Spleen (tissue), 13 donors: ENCODE data around the gene FAM9B. TPM values are rescaled to one million over a fixed set of nuclear protein-coding genes. Genes with fewer than 3 reads are reported as not detected.

ENCODE experiments used
- DNase-seq: peaks from one replicate; pipeline ENCODE4 v3.0.0-alpha.2; 2020
- H3K27ac ChIP-seq, 8 donors: fragments of 200-600 bp; sonication (generic) in 7 of 8; 1 replicate in 4 of 8; 2 replicates in 4 of 8; pipeline versions ENCODE4 v1.5.0 to v1.8.0; 2016 to 2021; ENCODE audit warnings: inconsistent platforms in 4 of 8, mild to moderate bottlenecking in 4 of 8, moderate library complexity in 1 of 8
- H3K27me3 ChIP-seq, 7 donors: fragments of 200-600 bp; sonication (generic) in 6 of 7; replicated peaks in 1 of 7; 1 replicate in 4 of 7; 2 replicates in 3 of 7; pipeline versions ENCODE4 v1.5.0 to v1.8.0; 2016 to 2021; ENCODE audit warnings: inconsistent platforms in 3 of 7, mild to moderate bottlenecking in 1 of 7
- H3K36me3 ChIP-seq, 6 donors: fragments of 200-600 bp; sonication (generic) in 5 of 6; 1 replicate in 4 of 6; 2 replicates in 2 of 6; pipeline versions ENCODE4 v1.5.0 to v1.8.0; 2016 to 2021; ENCODE audit warnings: inconsistent platforms in 2 of 6
- H3K4me1 ChIP-seq, 6 donors: fragments of 200-600 bp; sonication (generic) in 5 of 6; 1 replicate in 3 of 6; 2 replicates in 3 of 6; pipeline versions ENCODE4 v1.5.0 to v1.8.0; 2016 to 2021; ENCODE audit warnings: inconsistent platforms in 3 of 6
- H3K4me3 ChIP-seq, 8 donors: fragments of 200-600 bp; sonication (generic) in 7 of 8; 1 replicate in 4 of 8; 2 replicates in 4 of 8; pipeline versions ENCODE4 v1.5.0 to v1.8.0; 2016 to 2021; ENCODE audit warnings: inconsistent platforms in 4 of 8, mild to moderate bottlenecking in 4 of 8, moderate library complexity in 2 of 8
- H3K9me3 ChIP-seq, 8 donors: fragments of 200-600 bp; sonication (generic) in 7 of 8; 1 replicate in 4 of 8; 2 replicates in 4 of 8; pipeline versions ENCODE4 v1.5.0 to v1.8.0; 2016 to 2021; ENCODE audit warnings: inconsistent platforms in 4 of 8
- POLR2A ChIP-seq, 3 donors: fragments of 450-650 bp; IDR thresholded peaks; one replicate each; pipeline ENCODE4 v1.5.1; 2017; ENCODE audit warnings: antibody characterized with exemption in 3 of 3, mild to moderate bottlenecking in 1 of 3
- POLR2AphosphoS5 ChIP-seq, 3 donors: sonication (generic); formaldehyde crosslinking; IDR thresholded peaks; one replicate each; pipeline ENCODE4 v1.5.1; 2017; ENCODE audit warnings: antibody characterized with exemption in 3 of 3
- WGBS, 5 donors: extraction: QIAGEN DNeasy Blood & Tissue Kit in 3 of 5; methylation state at CpG; one replicate each; pipeline versions ENCODE4 v1.1.5 to v1.1.7; 2013 to 2018; 5-methylcytosine and 5-hydroxymethylcytosine counted together
- intact Hi-C: fragments of 100-400 bp; cut with DNase I; formaldehyde crosslinking; loops from one replicate; pipeline ENCODE4 v1.15.0; 2023; ENCODE audit warnings: low total_unique reads
- long read RNA-seq, 2 donors: transcript quantifications; one replicate each; lab custom pipeline, GENCODE V29; 2026
- polyA plus RNA-seq, 3 donors: library from polyadenylated mRNA; stranded (reverse); fragments of 200-250 nt; gene quantifications; one replicate each; pipeline ENCODE4 v1.2.1, GENCODE V29; 2013
- total RNA-seq, 7 donors: library from RNA; depleted of rRNA in 3 of 7; stranded (reverse); fragments of >200 nt in 3 of 7; fragmentation: NEBNext Ultra II Directional in 4 of 7; extraction: Animal tissue kit (Norgen Biotek cat#: 25700) in 4 of 7; gene quantifications; one replicate each; pipeline versions ENCODE4 v1.1.0 to v1.2.1, GENCODE V29; 2016 to 2021
- TF ChIP-seq, protein P1 (sequence below), 11 experiments: fragments of 200-600 bp in 7 of 11; fragments of 450-650 bp in 4 of 11; sonication (generic) in 4 of 11; IDR thresholded peaks in 8 of 11; conservative IDR thresholded peaks in 3 of 11; 1 replicate in 7 of 11; 2 replicates in 4 of 11; pipeline versions ENCODE4 v1.4.0 to v1.8.0; 2016 to 2021; ENCODE audit warnings: antibody characterized with exemption in 11 of 11, inconsistent platforms in 4 of 11, mild to moderate bottlenecking in 1 of 11
- donor health status: healthy with polysubstance abuse.
- donor health status: DM: no; HTN: no; CAD: no; lungs with moderate emphysema.
- donor health status: DM: no; HTN: no; CAD: no.
- donor health status: Bipolar disorder and iron deficiency.
- donor health status: healthy.
- donor health status: DM: no; HTN: no; CAD: no.
- donor health status: DM: yes; HTN: yes; CAD: no.

Gene FAM9B
- under 1 TPM in 1 of 7 donors, not detected in 6; 0.28 TPM for total RNA-seq
- polyA plus RNA-seq: under 1 TPM in 1 of 3 donors, not detected in 2; 0.04 TPM
- long read RNA-seq, donor 1: 0 reads
- long read RNA-seq, donor 2: 0 reads

DNA sequence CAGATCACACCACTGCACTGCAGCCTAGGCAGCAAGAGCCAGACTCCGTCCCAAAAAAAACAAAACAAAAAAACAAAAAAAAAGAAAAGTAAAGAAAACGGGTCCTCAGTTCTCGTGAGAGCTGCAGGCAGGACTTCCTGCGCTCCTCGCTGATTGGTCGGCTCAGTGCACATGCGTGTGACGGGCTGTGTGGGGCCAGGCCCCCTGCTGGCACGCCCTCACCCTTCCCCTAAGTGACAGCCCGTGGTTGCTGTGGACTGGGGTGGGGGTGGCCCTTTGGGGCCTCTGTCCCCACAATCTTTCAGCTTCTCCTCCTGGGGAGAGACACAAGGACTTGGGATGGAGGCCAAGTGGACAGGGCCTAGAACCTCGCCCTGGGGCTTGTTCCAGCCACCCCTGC lies at the start of gene FAM9B:
FAM9B (minus strand) TSS at position 139 of the 400 bp plus-strand sequence. CDS start 1,141 bp downstream, outside the sequence.
- WGBS, 5 donors: 78 to 95% (median 86%) methylated on average over 9 to 11 of the region's 11 CpGs
- Histone ChIP-seq H3K27me3 (no peaks in the 10 kb centered on the region), H3K36me3 (no peaks in the 10 kb centered on the region), H3K9me3 (no peaks in the 10 kb centered on the region), H3K4me3 (no peak within 1 kb of the TSS), H3K4me1 (no peaks in the 10 kb centered on the region), H3K27ac (no peak within 1 kb of the TSS)
- peak; percentile 57 for DNase-seq
- no peak for TF ChIP-seq POLR2AphosphoS5 (IDR thresholded peaks at IDR 0.05)
- intact Hi-C loops: no loop called here

DNA sequence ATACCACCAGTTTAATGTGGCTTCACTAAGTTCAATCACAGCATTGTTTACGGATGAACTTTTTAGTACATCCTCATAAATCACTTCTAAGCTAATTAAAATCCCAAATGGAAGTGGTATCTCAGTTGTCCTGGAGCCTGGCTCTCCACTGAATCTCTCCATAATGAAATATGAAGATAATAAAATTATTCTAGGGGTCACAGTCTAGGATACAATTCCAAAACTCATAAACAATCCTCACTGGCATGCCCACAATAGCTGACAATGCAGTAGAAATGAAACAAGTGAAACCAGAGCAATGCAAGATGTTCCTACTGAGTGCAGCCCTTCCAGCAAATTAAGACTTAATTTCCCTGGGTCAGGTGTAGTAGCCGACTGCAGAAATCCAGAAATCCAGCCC lies 47.3 kb upstream of the FAM9B start:
- H3K27ac ChIP-seq: no peak overlapping the region
- no peaks in the 10 kb centered on the region for H3K27me3 ChIP-seq
- WGBS, 5 donors: 84 to 94% (median 86%) methylated on average over 2 of the region's 2 CpGs
- TF ChIP-seq POLR2AphosphoS5 (IDR thresholded peaks at IDR 0.05) (no peak), POLR2A (IDR thresholded peaks at IDR 0.05) (no peak)
- TF ChIP-seq, protein P1, sequence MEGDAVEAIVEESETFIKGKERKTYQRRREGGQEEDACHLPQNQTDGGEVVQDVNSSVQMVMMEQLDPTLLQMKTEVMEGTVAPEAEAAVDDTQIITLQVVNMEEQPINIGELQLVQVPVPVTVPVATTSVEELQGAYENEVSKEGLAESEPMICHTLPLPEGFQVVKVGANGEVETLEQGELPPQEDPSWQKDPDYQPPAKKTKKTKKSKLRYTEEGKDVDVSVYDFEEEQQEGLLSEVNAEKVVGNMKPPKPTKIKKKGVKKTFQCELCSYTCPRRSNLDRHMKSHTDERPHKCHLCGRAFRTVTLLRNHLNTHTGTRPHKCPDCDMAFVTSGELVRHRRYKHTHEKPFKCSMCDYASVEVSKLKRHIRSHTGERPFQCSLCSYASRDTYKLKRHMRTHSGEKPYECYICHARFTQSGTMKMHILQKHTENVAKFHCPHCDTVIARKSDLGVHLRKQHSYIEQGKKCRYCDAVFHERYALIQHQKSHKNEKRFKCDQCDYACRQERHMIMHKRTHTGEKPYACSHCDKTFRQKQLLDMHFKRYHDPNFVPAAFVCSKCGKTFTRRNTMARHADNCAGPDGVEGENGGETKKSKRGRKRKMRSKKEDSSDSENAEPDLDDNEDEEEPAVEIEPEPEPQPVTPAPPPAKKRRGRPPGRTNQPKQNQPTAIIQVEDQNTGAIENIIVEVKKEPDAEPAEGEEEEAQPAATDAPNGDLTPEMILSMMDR (IDR thresholded peaks at IDR 0.05 in 8 of 11, conservative IDR thresholded peaks at IDR 0.05 in 3 of 11): no peak
- no peak for DNase-seq
- intact Hi-C loops: no loop called here
- no peak overlapping the region for H3K4me3 ChIP-seq
- no peaks in the 10 kb centered on the region for H3K36me3 ChIP-seq
- H3K4me1 ChIP-seq: no peaks in the 10 kb centered on the region
- H3K9me3 ChIP-seq: peaks cover 0 to 7% (median 0%) of the 10 kb centered on the region in 8 donors

DNA sequence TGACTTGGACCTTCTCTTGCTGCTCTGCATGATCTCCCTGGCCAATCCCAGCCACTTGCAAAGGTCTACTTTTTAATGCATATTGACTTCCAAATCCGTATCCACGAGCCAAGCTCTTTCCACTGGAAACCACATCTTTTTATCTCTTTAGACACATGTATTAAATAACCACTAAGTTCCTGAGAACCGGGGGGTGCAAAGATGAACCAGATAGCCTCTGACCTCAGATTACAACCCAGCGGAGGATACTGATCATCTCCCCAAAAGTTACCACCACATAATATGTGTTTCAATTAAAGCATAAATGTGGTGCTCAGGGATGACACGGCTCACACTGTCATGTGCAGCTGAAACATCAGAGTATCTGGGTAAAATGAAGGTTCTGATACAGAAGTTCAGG lies 40.4 kb upstream of the FAM9B start:
- Histone ChIP-seq H3K9me3 (no peaks in the 10 kb centered on the region), H3K27me3 (peaks cover 0 to 5% (median 0%) of the 10 kb centered on the region in 7 donors), H3K36me3 (no peaks in the 10 kb centered on the region), H3K27ac (no peak overlapping the region), H3K4me1 (no peaks in the 10 kb centered on the region), H3K4me3 (no peak overlapping the region)
- 31 to 53% (median 46%) methylated on average over 5 of the region's 5 CpGs for WGBS, 5 donors
- DNase-seq: no peak
- intact Hi-C loops: no loop called here
- TF ChIP-seq, protein P1 (IDR thresholded peaks at IDR 0.05 in 8 of 11, conservative IDR thresholded peaks at IDR 0.05 in 3 of 11): no peak
- TF ChIP-seq POLR2A (IDR thresholded peaks at IDR 0.05) (no peak), POLR2AphosphoS5 (IDR thresholded peaks at IDR 0.05) (no peak)

DNA sequence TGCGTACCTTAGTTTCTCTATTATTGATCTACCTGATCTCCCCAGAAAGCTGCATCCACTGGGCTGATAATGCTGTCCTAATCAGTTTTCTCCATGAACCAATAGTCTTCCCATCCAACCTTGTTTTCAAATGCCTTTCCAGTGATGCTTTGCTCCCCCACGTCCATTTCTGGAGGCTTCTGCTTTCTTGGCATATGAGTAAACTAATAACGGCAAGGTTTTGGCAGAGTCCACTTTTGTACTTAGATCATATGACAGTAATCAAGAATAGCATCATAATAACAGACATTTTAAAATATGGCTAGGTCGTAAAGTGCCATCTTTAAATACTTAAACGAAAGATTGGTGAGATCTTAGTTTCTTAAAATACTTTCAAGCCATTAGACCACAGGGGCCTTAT lies 38.4 kb upstream of the FAM9B start:
- H3K36me3 ChIP-seq: no peaks in the 10 kb centered on the region
- TF ChIP-seq POLR2A (IDR thresholded peaks at IDR 0.05) (no peak), POLR2AphosphoS5 (IDR thresholded peaks at IDR 0.05) (no peak)
- TF ChIP-seq, protein P1 (IDR thresholded peaks at IDR 0.05 in 8 of 11, conservative IDR thresholded peaks at IDR 0.05 in 3 of 11): no peak
- H3K9me3 ChIP-seq: no peaks in the 10 kb centered on the region
- no peaks in the 10 kb centered on the region for H3K4me1 ChIP-seq
- H3K27ac ChIP-seq: no peak overlapping the region
- no peak overlapping the region for H3K4me3 ChIP-seq
- 75 to 85% (median 80%) methylated on average over 5 of the region's 5 CpGs for WGBS, 5 donors
- peaks cover 0 to 5% (median 0%) of the 10 kb centered on the region in 7 donors for H3K27me3 ChIP-seq
- no peak for DNase-seq
- intact Hi-C loops: no loop called here
